B cell (primary cell): ENCODE data around the gene KLK13. TPM values are rescaled to one million over a fixed set of nuclear protein-coding genes. Genes with fewer than 3 reads are reported as not detected.

Experiments
- ATAC-seq: fragments of 200-7000 bp; cut with Tn5 transposase; one replicate; pipeline ENCODE4 v1.10.0; 2021; ENCODE audit warnings: low read depth, mild to moderate bottlenecking, moderate number of reproducible peaks, moderate library complexity
- CTCF ChIA-PET: fragments of 350-600 bp; sonication (Branson Sonifier 250); formaldehyde crosslinking; loops from one replicate; lab custom pipeline; 2021; ENCODE audit warnings: antibody characterized with exemption, inconsistent platforms; lab: Charles Lee
- POLR2A ChIA-PET: fragments of 350-600 bp; sonication (Branson Sonifier 250); formaldehyde crosslinking; loops from one replicate; lab custom pipeline; 2021; ENCODE audit warnings: antibody characterized with exemption; lab: Charles Lee
- DNase-seq: peaks from one replicate; pipeline ENCODE4 v3.0.0; 2013
- H2AFZ ChIP-seq: 2 replicates; pipeline ENCODE4 v1.6.1; 2012; ENCODE audit warnings: mild to moderate bottlenecking, low read depth, low read length; ENCODE audit not compliant: insufficient read depth, poor library complexity, severe bottlenecking
- H3K27ac ChIP-seq, 2 donors: 1 replicate in 1 of 2; 2 replicates in 1 of 2; pipeline ENCODE4 v1.5.1; 2012 to 2013; ENCODE audit warnings: low read length in 2 of 2, mild to moderate bottlenecking in 2 of 2, moderate library complexity in 1 of 2
- H3K27me3 ChIP-seq, 4 experiments: fragments of 200-600 bp in 1 of 4; sonication (generic) in 1 of 4; replicated peaks in 1 of 4; 1 replicate in 2 of 4; 2 replicates in 2 of 4; pipeline versions ENCODE4 v1.6.1 to v1.7.0; 2013 to 2016; ENCODE audit warnings: low read length in 3 of 4, mild to moderate bottlenecking in 2 of 4, mixed read lengths in 1 of 4, moderate library complexity in 1 of 4; ENCODE audit not compliant: insufficient read depth in 4 of 4, control insufficient read depth in 3 of 4; ENCODE audit errors: control extremely low read depth in 1 of 4
- H3K36me3 ChIP-seq, 2 experiments: replicated peaks in 1 of 2; 1 replicate in 1 of 2; 2 replicates in 1 of 2; pipeline versions ENCODE4 v1.6.1 to v1.7.1; 2013; ENCODE audit warnings: low read length in 1 of 2; ENCODE audit not compliant: insufficient read depth in 2 of 2, control insufficient read depth in 1 of 2; ENCODE audit errors: control extremely low read depth in 1 of 2, extremely low read depth in 1 of 2
- H3K4me1 ChIP-seq, 2 donors: fragments of 200-600 bp in 1 of 2; sonication (generic) in 1 of 2; 1 replicate in 1 of 2; 2 replicates in 1 of 2; pipeline versions ENCODE4 v1.5.1 to v1.6.1; 2013 to 2017; ENCODE audit warnings: low read length in 2 of 2; ENCODE audit not compliant: control insufficient read depth in 2 of 2, insufficient read depth in 2 of 2
- H3K4me2 ChIP-seq: replicated peaks from 2 replicates; pipeline ENCODE3; 2012; ENCODE audit warnings: mild to moderate bottlenecking, low read depth, low read length; ENCODE audit not compliant: poor library complexity, severe bottlenecking
- H3K4me3 ChIP-seq, 5 experiments: fragments of 200-600 bp in 1 of 5; sonication (generic) in 1 of 5; 1 replicate in 3 of 5; 2 replicates in 2 of 5; pipeline versions ENCODE4 v1.5.1 to v1.7.0; 2011 to 2016; ENCODE audit warnings: low read length in 4 of 5, mild to moderate bottlenecking in 4 of 5, low read depth in 2 of 5, control low read depth in 1 of 5, moderate library complexity in 1 of 5; ENCODE audit not compliant: insufficient read depth in 1 of 5; ENCODE audit errors: control extremely low read depth in 1 of 5, extremely low read depth in 1 of 5
- H3K79me2 ChIP-seq: fragments of 200-600 bp; sonication (generic); one replicate; pipeline ENCODE4 v1.6.0; 2016; ENCODE audit warnings: low read length; ENCODE audit not compliant: control insufficient read depth, insufficient read depth
- H3K9ac ChIP-seq: fragments of 200-600 bp; sonication (generic); 2 replicates; pipeline ENCODE4 v1.6.1; 2017; ENCODE audit warnings: mild to moderate bottlenecking, low read length, moderate library complexity
- H3K9me3 ChIP-seq, 3 donors: one replicate each; pipeline versions ENCODE4 v1.6.1 to v1.7.1; 2013; ENCODE audit warnings: low read length in 2 of 3; ENCODE audit not compliant: control insufficient read depth in 2 of 3, insufficient read depth in 1 of 3; ENCODE audit errors: control extremely low read depth in 1 of 3
- H4K20me1 ChIP-seq: 2 replicates; pipeline ENCODE4 v1.6.0; 2012; ENCODE audit warnings: mild to moderate bottlenecking, low read length; ENCODE audit not compliant: insufficient read depth, control insufficient read depth, poor library complexity, severe bottlenecking
- H3K27ac Mint-ChIP-seq: one replicate; pipeline ENCODE4 v1.8.0; 2021; ENCODE audit warnings: mixed read lengths
- H3K27me3 Mint-ChIP-seq: one replicate; pipeline ENCODE4 v1.8.0; 2021; ENCODE audit warnings: mixed read lengths
- H3K4me1 Mint-ChIP-seq: one replicate; pipeline ENCODE4 v1.8.0; 2021; ENCODE audit warnings: mixed read lengths
- H3K4me3 Mint-ChIP-seq: one replicate; pipeline ENCODE4 v1.8.0; 2021; ENCODE audit warnings: mixed read lengths
- H3K9me3 Mint-ChIP-seq: one replicate; pipeline ENCODE4 v1.8.0; 2022; ENCODE audit warnings: mixed read lengths; ENCODE audit not compliant: insufficient read depth
- EZH2 ChIP-seq: IDR thresholded peaks from 2 replicates; pipeline ENCODE4 v1.6.1; 2012; ENCODE audit warnings: borderline replicate concordance, low read depth, mild to moderate bottlenecking, moderate library complexity, low read length; ENCODE audit not compliant: insufficient read depth, poor library complexity, severe bottlenecking
- WGBS: methylation state at CpG from one replicate; pipeline ENCODE4 v1.1.5; 2013; ENCODE audit warnings: missing lambda C conversion rate; ENCODE audit not compliant: insufficient coverage; 5-methylcytosine and 5-hydroxymethylcytosine counted together
- intact Hi-C: fragments of 100-400 bp; cut with micrococcal nuclease; formaldehyde crosslinking; loops from one replicate; pipeline ENCODE4 v1.10.0; 2022
- polyA plus RNA-seq: library from polyadenylated mRNA; depleted of rRNA; stranded (reverse); fragments of >200 nt; gene quantifications from 2 replicates; pipeline ENCODE4 v1.2.3, GENCODE V29; 2012
- total RNA-seq, 2 donors: library from RNA; stranded (reverse); fragments of 120-200 nt in 1 of 2; gene quantifications; 1 replicate in 1 of 2; 2 replicates in 1 of 2; pipeline versions ENCODE4 v1.2.3 to v1.2.4, GENCODE V29; 2013 to 2022
- TF ChIP-seq, protein P1 (sequence below): fragments of 200-600 bp; IDR thresholded peaks from one replicate; pipeline ENCODE4 v1.8.0; 2022; ENCODE audit warnings: antibody characterized with exemption, mild to moderate bottlenecking

Gene KLK13
- total and polyA plus RNA-seq, 2 donors (not counting 1 experiment from before 2014, with no cell fraction given), result not detected

DNA sequence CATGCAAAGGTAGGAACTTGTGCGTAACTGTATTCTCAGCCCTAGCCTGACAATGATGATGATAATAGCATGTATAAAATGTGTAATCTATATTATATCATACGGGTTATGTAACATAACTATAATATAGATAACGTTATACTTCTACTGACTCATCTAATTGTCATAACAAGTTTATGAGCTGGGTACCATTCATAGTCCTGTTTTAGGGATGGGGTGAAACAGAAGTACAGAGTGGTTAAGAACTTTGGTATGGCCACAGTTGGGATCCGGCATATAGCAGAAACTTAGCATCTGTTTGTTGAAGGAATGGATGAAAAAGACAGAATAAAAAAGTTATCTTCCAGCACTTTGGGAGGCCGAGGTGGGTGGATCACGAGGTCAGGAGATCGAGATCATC is 38.1 kb upstream of the KLK13 start:
- Histone ChIP-seq H3K36me3 (peaks cover 11 to 24% of the 10 kb centered on the region in 2 experiments), H3K4me2 (no peak overlapping the region), H4K20me1 (peaks cover 56% of the 10 kb centered on the region), H3K9ac (no peak overlapping the region), H2AFZ (no peak overlapping the region), H3K27me3 (no peaks in the 10 kb centered on the region), H3K9me3 (no peaks in the 10 kb centered on the region), H3K4me1 (peaks cover 7 to 11% of the 10 kb centered on the region in 2 donors), H3K4me3 (no peak overlapping the region), H3K27ac (no peak overlapping the region), H3K79me2 (peaks cover 58% of the 10 kb centered on the region)
- 100% methylated on average over 3 of the region's 7 CpGs for WGBS
- ChIA-PET CTCF (no interaction called here), POLR2A (no interaction called here)
- ATAC-seq, result no peak
- Mint-ChIP-seq H3K27me3 (no peaks in the 10 kb centered on the region), H3K9me3 (no peaks in the 10 kb centered on the region), H3K4me3 (no peak overlapping the region), H3K4me1 (peaks cover 22% of the 10 kb centered on the region), H3K27ac (no peak overlapping the region)
- TF ChIP-seq EZH2, result no peak
- TF ChIP-seq, protein P1, sequence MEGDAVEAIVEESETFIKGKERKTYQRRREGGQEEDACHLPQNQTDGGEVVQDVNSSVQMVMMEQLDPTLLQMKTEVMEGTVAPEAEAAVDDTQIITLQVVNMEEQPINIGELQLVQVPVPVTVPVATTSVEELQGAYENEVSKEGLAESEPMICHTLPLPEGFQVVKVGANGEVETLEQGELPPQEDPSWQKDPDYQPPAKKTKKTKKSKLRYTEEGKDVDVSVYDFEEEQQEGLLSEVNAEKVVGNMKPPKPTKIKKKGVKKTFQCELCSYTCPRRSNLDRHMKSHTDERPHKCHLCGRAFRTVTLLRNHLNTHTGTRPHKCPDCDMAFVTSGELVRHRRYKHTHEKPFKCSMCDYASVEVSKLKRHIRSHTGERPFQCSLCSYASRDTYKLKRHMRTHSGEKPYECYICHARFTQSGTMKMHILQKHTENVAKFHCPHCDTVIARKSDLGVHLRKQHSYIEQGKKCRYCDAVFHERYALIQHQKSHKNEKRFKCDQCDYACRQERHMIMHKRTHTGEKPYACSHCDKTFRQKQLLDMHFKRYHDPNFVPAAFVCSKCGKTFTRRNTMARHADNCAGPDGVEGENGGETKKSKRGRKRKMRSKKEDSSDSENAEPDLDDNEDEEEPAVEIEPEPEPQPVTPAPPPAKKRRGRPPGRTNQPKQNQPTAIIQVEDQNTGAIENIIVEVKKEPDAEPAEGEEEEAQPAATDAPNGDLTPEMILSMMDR, result no peak
- intact Hi-C loops, result no loop called here
- DNase-seq, result no peak

DNA sequence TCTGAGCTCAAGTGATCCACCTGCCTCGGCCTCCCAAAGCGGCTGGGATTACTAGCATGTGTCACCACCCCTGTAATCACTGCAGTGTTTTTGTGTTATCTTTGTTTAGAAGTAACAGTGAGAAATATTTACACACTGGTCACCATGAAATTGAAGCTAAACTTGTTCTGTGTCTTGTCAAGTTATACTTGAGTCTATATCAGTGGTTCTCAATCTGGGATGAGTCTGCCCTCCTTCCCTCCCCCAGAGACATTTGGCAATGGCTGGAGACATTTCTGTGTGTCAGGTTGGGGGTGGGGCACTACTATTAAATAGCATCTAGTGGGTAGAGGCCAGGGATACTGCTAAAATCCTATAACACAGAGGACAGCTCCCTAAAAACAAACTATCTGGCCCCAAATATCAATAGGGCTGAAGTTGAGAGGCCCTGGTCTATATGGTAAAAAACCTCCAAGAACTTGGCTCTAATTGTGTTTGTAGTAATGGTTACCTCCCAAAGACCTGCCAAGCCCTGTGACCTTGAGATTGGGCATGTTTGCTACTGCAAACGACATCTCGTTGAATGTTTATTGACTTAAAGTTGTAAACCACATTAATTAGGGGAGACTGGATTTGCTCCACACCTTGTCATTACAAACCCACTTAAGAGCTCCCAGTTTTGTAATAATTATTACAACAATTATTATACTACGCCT is 36.4 kb upstream of the KLK13 start:
- Mint-ChIP-seq H3K27me3 (no peaks in the 10 kb centered on the region), H3K4me1 (peaks cover 18% of the 10 kb centered on the region), H3K27ac (no peak overlapping the region), H3K4me3 (no peak overlapping the region), H3K9me3 (no peaks in the 10 kb centered on the region)
- TF ChIP-seq EZH2, result no peak
- TF ChIP-seq, protein P1, result no peak
- ATAC-seq, result no peak
- Histone ChIP-seq H3K4me1 (no peaks in the 10 kb centered on the region), H3K27me3 (no peaks in the 10 kb centered on the region), H4K20me1 (peaks cover 53% of the 10 kb centered on the region), H3K9ac (no peak overlapping the region), H3K27ac (no peak overlapping the region), H3K4me3 (no peak overlapping the region), H3K9me3 (no peaks in the 10 kb centered on the region), H2AFZ (no peak overlapping the region), H3K4me2 (no peak overlapping the region), H3K36me3 (peaks cover 11 to 27% of the 10 kb centered on the region in 2 experiments), H3K79me2 (peaks cover 43% of the 10 kb centered on the region)
- POLR2A ChIA-PET, result interaction anchor here (0.7 kb wide), 1 partner anchor 1168 kb away, joined by 5 read pairs; no protein-coding TSS in a partner anchor
- CTCF ChIA-PET, result no interaction called here
- no peak for DNase-seq
- no CpG with 5 or more reads among the region's 5 CpGs for WGBS
- intact Hi-C loops, result no loop called here
